Umbilical cord (tissue), 2 donors: ENCODE measurements around the gene ZBTB48. TPM values are rescaled to one million over a fixed set of nuclear protein-coding genes. Genes with fewer than 3 reads are reported as not detected.

Experiments used
- DNase-seq: peaks from one replicate; pipeline ENCODE4 v3.0.0-alpha.2; 2015; ENCODE audit warnings: low spot score
- total RNA-seq: library from RNA; depleted of rRNA; stranded (reverse); fragments of >200 nt; gene quantifications from one replicate; pipeline ENCODE4 v1.2.3, GENCODE V29; 2014; ENCODE audit warnings: low replicate concordance; ENCODE audit not compliant: insufficient read depth

Gene ZBTB48
- total RNA-seq, 1 donor from 2014 or later, result 24.1 TPM

DNA sequence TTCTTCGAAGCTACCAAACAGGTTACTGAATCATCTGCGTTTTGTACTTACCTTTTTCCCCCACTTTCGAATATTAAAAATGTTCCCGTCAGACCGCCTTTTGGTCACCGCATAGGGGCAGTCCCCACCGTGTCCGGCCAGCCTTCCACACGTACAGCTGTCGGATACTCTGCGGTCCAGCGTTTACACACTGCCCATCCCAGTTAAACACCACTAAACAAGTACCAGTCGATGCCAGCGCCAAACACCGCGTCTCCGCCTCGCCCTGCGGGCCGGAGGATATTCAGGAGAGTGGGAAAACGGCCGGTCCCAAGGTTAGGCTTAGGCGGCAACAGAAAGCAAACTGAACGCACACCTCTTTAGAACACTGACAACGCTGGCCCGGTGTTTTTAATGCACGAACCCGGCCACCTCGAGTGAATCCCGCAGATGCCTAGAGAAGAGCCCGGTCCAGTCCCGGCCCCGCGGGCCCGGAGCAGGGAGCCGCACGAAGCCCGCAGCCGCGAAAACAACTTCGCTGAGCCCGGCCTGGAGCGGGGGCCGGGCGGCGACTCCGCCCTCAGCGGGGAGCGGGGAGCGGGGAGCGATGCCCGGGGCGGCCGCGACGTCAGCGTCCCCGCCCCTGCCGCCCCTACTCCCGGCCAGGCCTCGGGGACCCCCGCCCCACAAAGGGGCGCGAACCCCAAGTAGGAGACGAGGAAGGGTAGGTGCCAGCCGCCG is 33.0 kb downstream of the ZBTB48 start:
- no peak for DNase-seq

DNA sequence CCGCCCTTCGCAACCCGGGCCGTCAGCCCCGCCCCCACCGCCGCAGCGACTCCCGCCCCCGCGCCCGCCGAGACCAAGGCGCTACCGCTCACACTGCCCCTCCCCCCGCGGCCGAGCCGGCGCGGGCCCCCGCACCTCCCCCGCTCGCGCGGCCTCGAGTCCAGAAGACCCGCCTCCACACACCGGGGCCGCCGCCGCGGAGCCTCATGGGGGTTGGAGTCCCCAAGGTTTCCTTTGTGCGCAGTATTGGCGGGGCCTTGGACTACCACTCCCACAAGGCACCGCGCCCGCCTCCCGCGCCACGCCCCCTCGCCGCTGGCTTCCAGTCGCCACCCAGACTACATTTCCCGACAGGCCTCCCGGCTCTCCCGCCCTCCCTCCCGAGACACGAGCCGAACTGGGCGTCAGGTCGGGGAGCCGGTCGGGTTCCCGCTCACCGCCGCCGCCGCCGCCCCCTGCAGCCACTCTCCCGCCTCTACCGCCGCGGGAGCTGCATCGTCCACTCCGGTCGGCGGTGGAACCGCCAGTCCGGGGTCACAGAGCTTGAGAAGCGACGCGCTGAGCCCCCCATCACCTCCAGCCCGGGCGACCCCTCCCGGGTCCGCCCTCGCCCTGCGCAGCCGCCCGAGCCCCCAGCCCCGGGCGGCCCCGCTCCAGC is 33.7 kb downstream of the ZBTB48 start, which contains the start of gene PHF13:
PHF13 (plus strand) TSS at position 371 of the 658 bp plus-strand sequence. CDS start 336 bp downstream, outside the sequence.
- DNase-seq, result peak; percentile 99

DNA sequence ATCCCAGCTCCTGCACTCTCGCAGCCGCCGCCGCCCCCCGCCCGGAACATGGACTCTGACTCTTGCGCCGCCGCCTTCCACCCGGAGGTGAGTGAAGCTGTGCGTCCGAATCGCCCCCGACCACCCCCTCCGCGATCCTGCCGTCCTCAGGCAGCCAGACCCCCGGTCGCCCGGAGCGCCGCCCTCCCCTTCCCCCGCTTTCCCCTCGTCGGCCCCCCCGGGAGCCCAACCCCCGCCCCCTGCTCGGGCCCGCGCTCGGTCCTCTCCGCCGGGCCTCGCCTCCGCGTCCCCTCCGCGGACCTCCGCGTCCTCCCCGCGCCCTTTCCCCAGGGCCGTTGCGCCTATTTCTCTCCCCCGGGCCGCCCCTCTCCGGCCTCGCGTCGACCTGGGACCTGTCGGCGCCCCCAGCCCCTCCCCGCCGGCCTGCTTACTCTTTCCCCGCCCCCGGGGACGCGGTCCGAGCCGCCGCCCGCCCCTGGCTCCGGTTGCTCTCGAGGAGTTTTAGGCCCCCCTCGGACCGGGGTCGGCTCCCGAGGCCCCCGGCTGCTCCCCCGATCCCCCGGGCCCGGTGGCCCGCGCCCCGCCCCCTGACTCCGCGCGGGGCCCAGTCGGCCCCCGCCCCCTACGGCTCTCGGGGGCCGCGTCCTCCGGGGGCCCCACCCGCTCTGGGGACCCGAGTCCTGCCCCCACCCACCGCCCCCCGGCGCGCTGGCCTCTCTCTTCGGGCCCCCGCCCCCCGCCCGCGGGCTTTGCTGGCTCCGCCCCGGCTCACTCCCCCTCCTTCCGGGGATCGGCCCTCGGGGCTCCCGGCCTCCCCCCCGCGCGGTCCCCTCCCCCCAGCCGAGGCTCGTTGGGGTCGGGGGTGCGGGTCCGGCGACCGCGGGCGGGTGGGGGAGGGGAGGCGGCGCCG is 34.5 kb downstream of the ZBTB48 start:
- DNase-seq, result peak; percentile 73

DNA sequence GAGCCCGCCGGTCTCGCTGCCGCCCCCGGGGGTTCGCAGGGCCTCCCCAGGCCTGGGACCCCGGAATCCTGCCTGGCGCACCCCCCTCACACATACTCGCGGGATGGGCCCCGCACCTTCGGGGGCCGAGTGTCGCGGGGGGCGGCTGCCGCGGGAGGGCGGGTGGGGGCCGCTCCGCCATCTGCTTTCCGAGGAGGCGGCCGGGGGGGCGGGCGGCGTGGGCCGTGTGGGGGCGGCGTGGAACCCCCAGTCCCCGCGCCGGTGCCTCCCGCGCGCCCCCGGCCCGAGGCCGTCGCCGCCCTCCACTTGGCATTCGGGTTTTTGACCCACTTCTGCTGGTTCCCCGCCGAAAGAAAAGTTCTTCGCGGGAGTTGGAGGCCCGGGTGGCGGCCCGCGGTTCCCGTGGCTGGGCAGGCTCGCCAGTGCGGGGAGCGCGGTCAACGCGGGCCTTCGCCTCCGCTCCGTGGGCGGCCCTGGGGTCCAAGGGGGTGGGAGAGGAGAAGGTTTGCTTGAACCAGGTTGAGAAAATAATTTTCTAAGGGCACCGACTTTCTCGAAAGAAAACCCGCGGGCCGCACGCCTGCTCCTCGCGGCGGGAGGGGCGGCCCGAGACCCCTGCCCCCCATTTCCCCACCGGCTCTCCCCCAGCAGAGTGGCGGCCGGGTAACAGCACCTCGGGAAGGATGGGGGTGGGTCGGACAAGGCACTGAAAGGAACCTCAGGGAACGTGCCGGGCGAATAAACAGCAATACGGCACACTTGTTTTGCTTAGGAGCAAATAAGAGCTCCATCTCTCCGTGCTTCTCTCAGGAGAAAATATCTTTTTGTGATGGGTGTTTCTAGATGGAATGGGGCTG is 35.4 kb downstream of the ZBTB48 start:
- DNase-seq, result no peak

DNA sequence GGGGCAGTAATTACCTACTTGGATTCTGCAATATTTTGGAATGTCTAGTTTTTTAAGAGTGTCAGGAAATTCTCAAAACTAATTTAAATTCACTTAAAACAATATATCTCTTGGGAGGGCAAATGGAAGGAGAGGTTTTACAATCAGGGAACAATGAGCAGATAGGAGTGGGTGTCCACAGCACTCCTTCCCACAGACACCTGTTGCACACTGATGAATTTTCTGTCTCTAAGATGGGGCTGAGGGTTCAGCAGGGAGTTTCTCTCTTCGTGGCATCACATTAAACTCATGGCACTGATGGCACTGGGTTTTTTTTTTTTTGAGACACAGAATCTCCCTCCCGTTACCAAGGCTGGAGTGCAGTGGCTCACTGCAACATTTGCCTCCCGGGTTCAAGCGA is 39.3 kb downstream of the ZBTB48 start:
- no peak for DNase-seq

GRCh38 chr1:6621429-6622391 is 41.9 kb downstream of the ZBTB48 start:
- DNase-seq, result no peak

GRCh38 chr1:6622396-6623152 is 42.8 kb downstream of the ZBTB48 start:
- DNase-seq, result no peak

DNA sequence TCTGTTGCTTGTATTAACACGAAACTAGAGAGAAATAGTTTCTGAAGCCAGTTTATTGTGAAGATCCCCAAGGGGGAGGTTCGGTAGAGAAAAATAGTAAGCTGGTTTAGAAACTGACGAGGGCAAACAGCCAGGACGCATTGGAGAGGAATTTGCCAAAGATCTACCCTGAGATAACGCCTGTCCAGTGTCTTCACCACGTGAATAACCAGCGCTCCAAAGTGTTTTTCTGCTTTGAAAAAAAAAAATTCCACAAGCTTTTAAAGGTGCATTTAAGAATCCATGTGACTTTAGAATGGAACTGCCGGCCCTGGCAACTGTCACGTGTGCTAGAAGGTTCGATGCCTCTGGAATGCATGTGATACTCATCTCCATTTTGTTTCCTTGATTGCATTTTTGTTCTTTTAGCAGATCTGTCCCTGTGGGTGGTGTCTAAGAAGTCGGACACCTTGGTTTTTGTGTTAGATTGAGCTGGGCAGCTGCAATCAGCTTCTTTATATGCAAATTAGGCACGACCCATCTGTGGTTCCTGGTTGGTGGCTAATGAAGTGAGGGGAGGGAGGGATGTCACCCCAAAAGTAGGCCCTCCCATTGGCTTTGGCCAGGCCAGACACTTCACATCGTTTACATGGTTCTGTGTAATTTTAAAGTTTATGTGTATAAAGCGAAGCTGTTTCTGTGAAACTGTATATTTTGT is 43.6 kb downstream of the ZBTB48 start:
- no peak for DNase-seq

DNA sequence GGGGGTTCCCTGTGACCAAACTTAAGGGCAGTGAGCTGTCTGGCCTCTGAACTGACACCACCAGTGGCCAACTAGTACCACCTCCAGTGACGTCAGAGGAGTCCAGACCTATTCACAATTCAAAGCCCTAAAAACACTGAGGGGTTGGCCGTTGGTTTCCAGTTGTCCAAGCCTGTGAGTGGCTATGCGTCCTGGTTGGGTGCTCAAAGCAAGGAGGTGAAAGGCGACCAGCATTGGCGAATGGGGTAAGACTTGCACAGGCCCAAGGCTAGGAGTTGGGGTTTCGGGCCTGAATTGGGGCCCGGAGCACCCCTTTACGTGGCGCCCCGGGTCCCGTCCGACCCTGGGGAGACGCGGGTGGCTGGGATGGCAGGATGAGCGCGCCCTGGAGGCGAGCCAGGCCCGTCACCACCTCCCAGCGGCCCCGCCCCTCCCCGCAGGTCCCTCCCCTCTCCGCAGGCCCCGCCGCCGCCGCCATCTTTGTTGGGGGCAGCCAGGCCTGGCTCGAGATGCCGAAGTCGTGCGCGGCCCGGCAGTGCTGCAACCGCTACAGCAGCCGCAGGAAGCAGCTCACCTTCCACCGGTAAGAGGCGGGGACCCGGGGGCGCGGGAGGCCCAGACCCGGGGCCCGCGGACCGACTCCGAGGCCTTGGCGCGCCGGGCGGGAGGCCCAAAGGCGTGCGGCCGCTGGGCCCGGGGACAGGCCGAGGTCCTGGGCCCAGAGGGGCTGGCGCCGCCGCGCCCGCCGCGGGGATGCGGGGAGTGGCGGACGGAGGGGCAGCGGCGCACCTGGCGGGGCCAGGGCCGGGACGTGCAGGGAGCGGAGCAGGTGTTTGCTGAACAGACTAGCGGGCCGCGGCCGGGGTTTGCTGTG is 45.2 kb downstream of the ZBTB48 start, which contains the start of gene THAP3:
THAP3 (plus strand) TSS at position 159 of the 874 bp plus-strand sequence; CDS start at position 510, 351 bp downstream.
- DNase-seq, result peak; percentile 87

DNA sequence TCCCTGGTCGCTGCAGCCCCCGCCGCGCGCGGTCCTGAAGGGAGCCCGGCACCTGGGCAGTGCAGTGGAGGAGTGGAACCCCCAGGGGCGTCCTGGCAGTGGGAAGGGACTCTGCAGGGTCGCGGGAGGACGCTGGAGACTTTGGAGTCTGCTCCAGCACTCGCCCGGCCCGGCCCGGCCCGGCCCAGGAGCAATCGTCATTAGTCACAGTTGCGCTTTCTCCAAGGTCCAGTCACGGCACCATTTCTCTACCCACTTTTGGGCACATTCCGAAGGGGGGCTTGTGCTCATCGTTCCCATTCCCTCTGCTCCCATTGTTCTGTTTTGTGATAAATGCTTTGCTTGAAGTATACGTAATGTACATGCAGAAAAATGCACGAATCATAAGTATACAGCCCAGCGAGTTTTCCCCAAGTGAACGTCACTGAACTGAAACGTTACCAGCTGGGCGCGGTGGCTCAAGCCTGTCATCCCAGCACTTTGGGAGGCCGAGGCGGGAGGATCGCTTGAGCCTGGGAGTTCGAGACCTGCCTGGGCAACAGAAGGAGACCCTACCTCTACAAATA is 45.9 kb downstream of the ZBTB48 start:
- DNase-seq, result peak; percentile 43

- DNase-seq, result no peak
Measured at GRCh38 chr1:6627031-6627430, 47.2 kb downstream of the ZBTB48 start.

DNA sequence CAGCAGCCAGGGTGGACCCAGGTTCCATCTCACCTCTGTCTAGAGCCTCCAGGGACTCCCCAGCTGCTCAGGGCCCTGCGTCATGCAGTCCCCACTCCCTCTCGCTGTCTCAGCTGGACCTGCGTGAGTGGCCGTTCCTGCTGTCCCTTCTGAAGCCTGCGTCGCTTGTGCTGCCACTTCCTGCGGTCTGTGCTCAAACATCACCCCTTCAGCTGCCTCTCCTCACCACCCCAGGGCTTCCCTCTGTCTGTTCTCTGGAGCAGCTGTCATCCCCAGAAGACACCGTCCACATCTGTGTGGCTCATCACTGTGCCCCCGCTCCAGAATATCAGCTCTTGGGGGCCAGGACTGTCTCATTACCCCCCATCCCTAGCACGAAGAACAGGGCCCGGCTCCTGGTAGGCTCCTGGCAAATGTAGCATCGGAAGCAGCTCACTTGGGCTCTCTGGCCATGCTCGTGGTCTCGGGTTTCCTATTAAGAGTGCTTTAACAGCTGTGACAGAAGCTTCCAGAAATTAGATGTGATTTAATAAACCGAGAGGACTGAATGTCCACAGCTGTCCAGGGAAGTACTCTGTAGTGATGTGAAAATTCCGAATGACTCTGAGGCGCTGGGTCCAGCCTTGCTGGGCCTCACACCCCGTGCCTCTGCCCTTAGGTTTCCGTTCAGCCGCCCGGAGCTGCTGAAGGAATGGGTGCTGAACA is 48.2 kb downstream of the ZBTB48 start:
- no peak for DNase-seq

- no peak for DNase-seq
Measured at GRCh38 chr1:6628971-6629479, 49.2 kb downstream of the ZBTB48 start.

GRCh38 chr1:6630027-6630426 is 50.2 kb downstream of the ZBTB48 start:
- no peak for DNase-seq

GRCh38 chr1:6631058-6631457 is 51.3 kb downstream of the ZBTB48 start:
- no peak for DNase-seq
